RWPE2 (cell line): ENCODE data around the gene AOAH.

Experiments
- ATAC-seq: fragments of 200-7000 bp; cut with Tn5 transposase; 3 replicates; pipeline ENCODE4 v1.9.1; 2021; ENCODE audit warnings: low read depth
- DNase-seq: peaks from one replicate; pipeline ENCODE4 v3.0.0-alpha.2; 2020; ENCODE audit warnings: low spot score
- H3K27ac ChIP-seq: fragments of 450-650 bp; 2 replicates; pipeline ENCODE4 v1.5.1; 2017; ENCODE audit warnings: mild to moderate bottlenecking; ENCODE audit not compliant: poor library complexity, severe bottlenecking
- H3K27me3 ChIP-seq: fragments of 250-450 bp; sonication (Bioruptor Pico); 2 replicates; pipeline ENCODE4 v1.5.1; 2021; ENCODE audit warnings: mild to moderate bottlenecking, moderate library complexity; ENCODE audit not compliant: insufficient read depth, poor library complexity, severe bottlenecking
- H3K36me3 ChIP-seq: fragments of 250-450 bp; sonication (Bioruptor Pico); 2 replicates; pipeline ENCODE4 v1.5.1; 2020; ENCODE audit warnings: low read depth, mild to moderate bottlenecking, moderate library complexity
- H3K4me1 ChIP-seq: fragments of 250-450 bp; sonication (Bioruptor Pico); 2 replicates; pipeline ENCODE4 v1.5.1; 2021; ENCODE audit warnings: mild to moderate bottlenecking, moderate library complexity; ENCODE audit not compliant: insufficient read depth, poor library complexity, severe bottlenecking
- H3K4me3 ChIP-seq: fragments of 250-450 bp; sonication (Bioruptor Pico); 2 replicates; pipeline ENCODE4 v1.5.1; 2021; ENCODE audit warnings: mild to moderate bottlenecking, moderate library complexity; ENCODE audit not compliant: severe bottlenecking
- H3K9me3 ChIP-seq: fragments of 250-450 bp; sonication (Bioruptor Pico); 2 replicates; pipeline ENCODE4 v1.5.1; 2021; ENCODE audit warnings: mild to moderate bottlenecking, moderate library complexity; ENCODE audit not compliant: severe bottlenecking
- CTCF ChIP-seq: fragments of 450-650 bp; IDR thresholded peaks from one replicate; pipeline ENCODE4 v1.5.1; 2017; ENCODE audit warnings: mild to moderate bottlenecking, moderate library complexity; ENCODE audit not compliant: poor library complexity, severe bottlenecking

Gene AOAH

GRCh38 chr7:36474283-36475010, 249.8 kb downstream of the AOAH start:
- Histone ChIP-seq H3K36me3 (no peaks in the 10 kb centered on the region), H3K4me1 (peaks cover 14% of the 10 kb centered on the region), H3K27me3 (no peaks in the 10 kb centered on the region), H3K27ac (peak overlapping the region; percentile 40), H3K4me3 (no peak overlapping the region), H3K9me3 (no peaks in the 10 kb centered on the region)
- TF ChIP-seq CTCF = no peak
- DNase-seq = no peak
- ATAC-seq = peak; percentile 79

GRCh38 chr7:36473454-36474282, 250.6 kb downstream of the AOAH start:
- H3K36me3 ChIP-seq = no peaks in the 10 kb centered on the region
- peak overlapping the region; percentile 40 for H3K27ac ChIP-seq
- H3K9me3 ChIP-seq = no peaks in the 10 kb centered on the region
- TF ChIP-seq CTCF = peak; percentile 49
- H3K4me1 ChIP-seq = peaks cover 14% of the 10 kb centered on the region
- H3K4me3 ChIP-seq = no peak overlapping the region
- ATAC-seq (peak; percentile 71), DNase-seq (no peak)
- no peaks in the 10 kb centered on the region for H3K27me3 ChIP-seq

GRCh38 chr7:36472141-36472729, 252.1 kb downstream of the AOAH start:
- Histone ChIP-seq H3K9me3 (no peaks in the 10 kb centered on the region), H3K4me1 (peaks cover 14% of the 10 kb centered on the region), H3K27me3 (no peaks in the 10 kb centered on the region), H3K27ac (no peak overlapping the region), H3K4me3 (no peak overlapping the region), H3K36me3 (no peaks in the 10 kb centered on the region)
- DNase-seq (no peak), ATAC-seq (no peak)
- no peak for TF ChIP-seq CTCF

GRCh38 chr7:36469236-36469635, 255.1 kb downstream of the AOAH start:
- H3K4me3 ChIP-seq = no peak overlapping the region
- no peak overlapping the region for H3K27ac ChIP-seq
- H3K4me1 ChIP-seq = peaks cover 10% of the 10 kb centered on the region
- ATAC-seq (no peak), DNase-seq (no peak)
- no peak for TF ChIP-seq CTCF
- H3K27me3 ChIP-seq = no peaks in the 10 kb centered on the region
- no peaks in the 10 kb centered on the region for H3K36me3 ChIP-seq
- no peaks in the 10 kb centered on the region for H3K9me3 ChIP-seq
